ENCODE results near the gene PGAM2. TPM values are rescaled to one million over a fixed set of nuclear protein-coding genes. Genes with fewer than 3 reads are reported as not detected.

PGAM2 gene
- polyA plus RNA-seq, result 4.0 TPM
- long read RNA-seq, donor 1, partial matches to known transcripts, result 0 of 3 reads
- long read RNA-seq, donor 1, other reads (novel, unspliced or antisense), result 0 of 3 reads
- long read RNA-seq, donor 2, partial matches to known transcripts, result 0 of 2 reads
- long read RNA-seq, donor 2, other reads (novel, unspliced or antisense), result 0 of 2 reads
- long read RNA-seq, donor 3, partial matches to known transcripts, result 0 of 4 reads
- long read RNA-seq, donor 3, other reads (novel, unspliced or antisense), result 0 of 4 reads
- long read RNA-seq, donor 4, result 0 reads
- long read RNA-seq, donor 5, partial matches to known transcripts, result 0 of 1 reads
- long read RNA-seq, donor 5, other reads (novel, unspliced or antisense), result 0 of 1 reads
- long read RNA-seq, donor 6, partial matches to known transcripts, result 16 of 18 reads
- long read RNA-seq, donor 6, other reads (novel, unspliced or antisense), result 0 of 18 reads
- long read RNA-seq, donor 7, partial matches to known transcripts, result 0 of 1 reads
- long read RNA-seq, donor 7, other reads (novel, unspliced or antisense), result 0 of 1 reads
- long read RNA-seq, donor 8, partial matches to known transcripts, result 0 of 4 reads
- long read RNA-seq, donor 8, other reads (novel, unspliced or antisense), result 0 of 4 reads
- long read RNA-seq, donor 9, partial matches to known transcripts, result 0 of 4 reads
- long read RNA-seq, donor 9, other reads (novel, unspliced or antisense), result 0 of 4 reads
- long read RNA-seq, donor 10, result 0 reads
- long read RNA-seq, donor 11, result 0 reads

- Histone ChIP-seq H3K4me1 (ENCODE audit: control insufficient read depth, insufficient read depth, low read length) (peaks cover 17% of the 10 kb centered on the region), H3K36me3 (ENCODE audit: control insufficient read depth, insufficient read depth, low read length) (peaks cover 15% of the 10 kb centered on the region), H3K4me3 (ENCODE audit: low read length) (no peak within 1 kb of the TSS), H3K9me3 (ENCODE audit: control insufficient read depth, low read depth, low read length) (no peaks in the 10 kb centered on the region), H3K27ac (ENCODE audit: low read length) (no peak within 1 kb of the TSS), H3K27me3 (ENCODE audit: control insufficient read depth, insufficient read depth, low read length) (peaks cover 19% of the 10 kb centered on the region)
- peak in 1 of 2 donors; percentile 45 for DNase-seq
- no CpG with 5 or more reads among the region's 14 CpGs for WGBS (ENCODE audit: insufficient coverage, low lambda C conversion rate)
Measured at GRCh38 chr7:44065431-44066110, at the start of gene PGAM2. Gene PGAM2 (minus strand): TSS chr7:44065567. CDS start chr7:44065529, 38 bp downstream.

- Histone ChIP-seq H3K4me1 (ENCODE audit: control insufficient read depth, insufficient read depth, low read length) (no peaks in the 10 kb centered on the region), H3K27me3 (ENCODE audit: control insufficient read depth, insufficient read depth, low read length) (peaks cover 6% of the 10 kb centered on the region), H3K9me3 (ENCODE audit: control insufficient read depth, low read depth, low read length) (peaks cover 4% of the 10 kb centered on the region), H3K36me3 (ENCODE audit: control insufficient read depth, insufficient read depth, low read length) (peaks cover 51% of the 10 kb centered on the region), H3K27ac (ENCODE audit: low read length) (no peak overlapping the region), H3K4me3 (ENCODE audit: low read length) (no peak overlapping the region)
- WGBS (ENCODE audit: insufficient coverage, low lambda C conversion rate), result no CpG with 5 or more reads among the region's 12 CpGs
- DNase-seq, result no peak
Measured at GRCh38 chr7:44114586-44115310, 49.4 kb upstream of the PGAM2 start.

DNA sequence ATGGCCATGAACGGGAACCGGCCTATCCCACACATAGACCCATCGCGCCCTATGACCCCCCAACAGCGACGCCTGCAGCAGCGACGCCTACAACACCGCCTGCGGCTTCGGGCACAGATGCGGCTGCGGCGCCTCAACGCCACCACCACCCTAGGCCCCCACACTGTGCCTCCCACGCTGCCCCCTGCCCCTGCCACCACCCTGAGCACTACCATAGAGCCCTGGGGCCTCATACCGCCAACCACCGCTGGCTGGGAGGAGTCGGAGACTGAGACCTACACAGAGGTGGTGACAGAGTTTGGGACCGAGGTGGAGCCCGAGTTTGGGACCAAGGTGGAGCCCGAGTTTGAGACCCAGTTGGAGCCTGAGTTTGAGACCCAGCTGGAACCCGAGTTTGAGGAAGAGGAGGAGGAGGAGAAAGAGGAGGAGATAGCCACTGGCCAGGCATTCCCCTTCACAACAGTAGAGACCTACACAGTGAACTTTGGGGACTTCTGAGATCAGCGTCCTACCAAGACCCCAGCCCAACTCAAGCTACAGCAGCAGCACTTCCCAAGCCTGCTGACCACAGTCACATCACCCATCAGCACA, 48.5 kb upstream of the PGAM2 start:
- Histone ChIP-seq H3K27me3 (ENCODE audit: control insufficient read depth, insufficient read depth, low read length) (peaks cover 6% of the 10 kb centered on the region), H3K4me3 (ENCODE audit: low read length) (no peak overlapping the region), H3K36me3 (ENCODE audit: control insufficient read depth, insufficient read depth, low read length) (peaks cover 45% of the 10 kb centered on the region), H3K27ac (ENCODE audit: low read length) (no peak overlapping the region), H3K4me1 (ENCODE audit: control insufficient read depth, insufficient read depth, low read length) (no peaks in the 10 kb centered on the region), H3K9me3 (ENCODE audit: control insufficient read depth, low read depth, low read length) (peaks cover 4% of the 10 kb centered on the region)
- no peak for DNase-seq
- 100% methylated on average over 1 of the region's 24 CpGs for WGBS (ENCODE audit: insufficient coverage, low lambda C conversion rate)

DNA sequence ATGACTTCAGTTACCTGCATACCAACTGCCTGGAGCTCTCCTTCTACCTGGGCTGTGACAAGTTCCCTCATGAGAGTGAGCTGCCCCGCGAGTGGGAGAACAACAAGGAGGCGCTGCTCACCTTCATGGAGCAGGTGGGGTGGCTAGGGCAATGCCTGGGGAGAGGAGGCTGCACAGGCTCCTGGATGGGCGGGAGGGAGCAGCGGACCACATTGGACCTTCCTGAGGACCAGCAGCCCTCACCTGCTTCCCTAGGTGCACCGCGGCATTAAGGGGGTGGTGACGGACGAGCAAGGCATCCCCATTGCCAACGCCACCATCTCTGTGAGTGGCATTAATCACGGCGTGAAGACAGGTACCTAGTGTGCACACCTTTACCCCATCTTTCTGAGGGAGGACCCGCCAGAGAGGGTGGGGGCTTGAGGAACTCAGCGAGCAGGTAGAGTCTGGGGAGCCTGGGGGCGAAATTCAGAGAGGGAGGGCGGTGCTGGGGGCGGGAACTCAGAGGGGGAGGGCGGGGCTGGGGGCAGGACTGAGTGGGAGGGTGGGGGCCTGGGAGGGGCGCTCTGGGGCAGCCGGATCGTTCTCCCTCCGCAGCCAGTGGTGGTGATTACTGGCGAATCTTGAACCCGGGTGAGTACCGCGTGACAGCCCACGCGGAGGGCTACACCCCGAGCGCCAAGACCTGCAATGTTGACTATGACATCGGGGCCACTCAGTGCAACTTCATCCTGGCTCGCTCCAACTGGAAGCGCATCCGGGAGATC, 47.8 kb upstream of the PGAM2 start:
- DNase-seq, result peak in 1 of 2 donors; percentile 20
- Histone ChIP-seq H3K27me3 (ENCODE audit: control insufficient read depth, insufficient read depth, low read length) (peaks cover 6% of the 10 kb centered on the region), H3K4me3 (ENCODE audit: low read length) (no peak overlapping the region), H3K36me3 (ENCODE audit: control insufficient read depth, insufficient read depth, low read length) (peaks cover 44% of the 10 kb centered on the region), H3K9me3 (ENCODE audit: control insufficient read depth, low read depth, low read length) (peaks cover 4% of the 10 kb centered on the region), H3K27ac (ENCODE audit: low read length) (no peak overlapping the region), H3K4me1 (ENCODE audit: control insufficient read depth, insufficient read depth, low read length) (no peaks in the 10 kb centered on the region)
- WGBS (ENCODE audit: insufficient coverage, low lambda C conversion rate), result no CpG with 5 or more reads among the region's 34 CpGs

DNA sequence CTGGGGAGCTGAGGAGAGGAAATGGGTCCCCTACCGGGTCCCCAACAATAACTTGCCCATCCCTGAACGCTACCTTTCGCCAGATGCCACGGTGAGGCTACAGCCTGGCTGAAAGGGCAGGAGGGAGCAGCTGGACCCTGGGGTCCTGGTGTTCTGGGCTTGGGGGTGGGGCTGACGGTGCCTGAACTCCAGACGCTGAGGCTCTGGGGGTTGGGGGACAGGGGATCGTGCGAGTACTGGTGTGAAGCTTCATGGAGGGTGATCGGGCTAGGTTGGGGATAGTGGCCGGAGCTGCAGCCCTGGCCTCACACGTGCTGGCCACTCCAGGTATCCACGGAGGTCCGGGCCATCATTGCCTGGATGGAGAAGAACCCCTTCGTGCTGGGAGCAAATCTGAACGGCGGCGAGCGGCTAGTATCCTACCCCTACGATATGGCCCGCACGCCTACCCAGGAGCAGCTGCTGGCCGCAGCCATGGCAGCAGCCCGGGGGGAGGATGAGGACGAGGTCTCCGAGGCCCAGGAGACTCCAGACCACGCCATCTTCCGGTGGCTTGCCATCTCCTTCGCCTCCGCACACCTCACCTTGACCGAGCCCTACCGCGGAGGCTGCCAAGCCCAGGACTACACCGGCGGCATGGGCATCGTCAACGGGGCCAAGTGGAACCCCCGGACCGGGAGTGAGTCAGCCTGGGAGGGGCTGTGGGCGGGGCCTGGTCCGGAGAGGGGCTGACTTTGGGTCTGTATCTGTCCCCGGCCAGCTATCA, 47.0 kb upstream of the PGAM2 start:
- Histone ChIP-seq H3K9me3 (ENCODE audit: control insufficient read depth, low read depth, low read length) (peaks cover 4% of the 10 kb centered on the region), H3K4me3 (ENCODE audit: low read length) (no peak overlapping the region), H3K4me1 (ENCODE audit: control insufficient read depth, insufficient read depth, low read length) (no peaks in the 10 kb centered on the region), H3K27ac (ENCODE audit: low read length) (no peak overlapping the region), H3K36me3 (ENCODE audit: control insufficient read depth, insufficient read depth, low read length) (peaks cover 38% of the 10 kb centered on the region), H3K27me3 (ENCODE audit: control insufficient read depth, insufficient read depth, low read length) (peaks cover 6% of the 10 kb centered on the region)
- WGBS (ENCODE audit: insufficient coverage, low lambda C conversion rate), result no CpG with 5 or more reads among the region's 41 CpGs
- DNase-seq, result peak in 1 of 2 donors; percentile 24

DNA sequence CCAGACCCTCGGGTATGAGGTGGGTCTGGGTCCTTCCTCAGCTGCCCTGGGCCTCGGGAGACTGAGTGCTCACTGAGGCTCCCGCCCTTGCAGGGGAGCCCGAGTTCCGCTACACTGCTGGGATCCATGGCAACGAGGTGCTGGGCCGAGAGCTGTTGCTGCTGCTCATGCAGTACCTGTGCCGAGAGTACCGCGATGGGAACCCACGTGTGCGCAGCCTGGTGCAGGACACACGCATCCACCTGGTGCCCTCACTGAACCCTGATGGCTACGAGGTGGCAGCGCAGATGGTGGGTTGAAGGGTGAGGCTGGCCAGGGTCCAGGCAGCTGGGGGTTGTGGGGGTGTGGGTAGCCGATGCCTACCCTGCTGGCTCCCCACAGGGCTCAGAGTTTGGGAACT, 46.4 kb upstream of the PGAM2 start:
- peaks cover 6% of the 10 kb centered on the region for H3K27me3 ChIP-seq (ENCODE audit: control insufficient read depth, insufficient read depth, low read length)
- no peak for DNase-seq
- peaks cover 4% of the 10 kb centered on the region for H3K9me3 ChIP-seq (ENCODE audit: control insufficient read depth, low read depth, low read length)
- no peak overlapping the region for H3K4me3 ChIP-seq (ENCODE audit: low read length)
- H3K4me1 ChIP-seq (ENCODE audit: control insufficient read depth, insufficient read depth, low read length), result no peaks in the 10 kb centered on the region
- no CpG with 5 or more reads among the region's 16 CpGs for WGBS (ENCODE audit: insufficient coverage, low lambda C conversion rate)
- no peak overlapping the region for H3K27ac ChIP-seq (ENCODE audit: low read length)
- H3K36me3 ChIP-seq (ENCODE audit: control insufficient read depth, insufficient read depth, low read length), result peaks cover 37% of the 10 kb centered on the region

- peaks cover 13% of the 10 kb centered on the region for H3K27me3 ChIP-seq (ENCODE audit: control insufficient read depth, insufficient read depth, low read length)
- no peak overlapping the region for H3K4me3 ChIP-seq (ENCODE audit: low read length)
- DNase-seq, result no peak
- peaks cover 4% of the 10 kb centered on the region for H3K9me3 ChIP-seq (ENCODE audit: control insufficient read depth, low read depth, low read length)
- no peaks in the 10 kb centered on the region for H3K4me1 ChIP-seq (ENCODE audit: control insufficient read depth, insufficient read depth, low read length)
- no CpG with 5 or more reads among the region's 27 CpGs for WGBS (ENCODE audit: insufficient coverage, low lambda C conversion rate)
- peaks cover 30% of the 10 kb centered on the region for H3K36me3 ChIP-seq (ENCODE audit: control insufficient read depth, insufficient read depth, low read length)
- H3K27ac ChIP-seq (ENCODE audit: low read length), result no peak overlapping the region
Measured at GRCh38 chr7:44110719-44111635, 45.6 kb upstream of the PGAM2 start.

DNA sequence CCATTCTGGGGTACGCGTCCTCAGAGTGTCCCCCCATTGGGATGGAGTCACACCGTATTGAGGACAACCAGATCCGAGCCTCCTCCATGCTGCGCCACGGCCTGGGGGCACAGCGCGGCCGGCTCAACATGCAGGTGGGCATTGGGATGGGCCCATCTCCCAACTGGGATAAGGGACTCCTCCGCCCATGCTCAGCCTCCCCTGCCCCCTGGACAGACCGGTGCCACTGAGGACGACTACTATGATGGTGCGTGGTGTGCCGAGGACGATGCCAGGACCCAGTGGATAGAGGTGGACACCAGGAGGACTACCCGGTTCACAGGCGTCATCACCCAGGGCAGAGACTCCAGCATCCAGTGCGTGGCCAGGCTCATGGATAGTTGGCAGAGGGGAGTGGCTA, 44.6 kb upstream of the PGAM2 start:
- no peak for DNase-seq
- peaks cover 20% of the 10 kb centered on the region for H3K36me3 ChIP-seq (ENCODE audit: control insufficient read depth, insufficient read depth, low read length)
- WGBS (ENCODE audit: insufficient coverage, low lambda C conversion rate), result no CpG with 5 or more reads among the region's 18 CpGs
- peaks cover 23% of the 10 kb centered on the region for H3K27me3 ChIP-seq (ENCODE audit: control insufficient read depth, insufficient read depth, low read length)
- no peak overlapping the region for H3K4me3 ChIP-seq (ENCODE audit: low read length)
- H3K4me1 ChIP-seq (ENCODE audit: control insufficient read depth, insufficient read depth, low read length), result no peaks in the 10 kb centered on the region
- no peak overlapping the region for H3K27ac ChIP-seq (ENCODE audit: low read length)
- peaks cover 4% of the 10 kb centered on the region for H3K9me3 ChIP-seq (ENCODE audit: control insufficient read depth, low read depth, low read length)

All from large intestine (tissue), 12 donors.